Activated naive CD4-positive, alpha-beta T cell treated with anti-CD3 and anti-CD28 coated beads for 36 hours (primary cell): Measurements from ENCODE around the gene ADCY1. TPM values are rescaled to one million over a fixed set of nuclear protein-coding genes. Genes with fewer than 3 reads are reported as not detected.

Experiments used
- CTCF ChIA-PET: fragments of 350-600 bp; sonication (Branson Sonifier 250); formaldehyde crosslinking; loops from one replicate; lab custom pipeline; 2021; ENCODE audit warnings: antibody characterized with exemption; lab: Charles Lee
- DNase-seq: peaks from one replicate; pipeline ENCODE4 v3.0.0-alpha.2; 2020
- H3K27ac Mint-ChIP-seq: one replicate; pipeline ENCODE4 v1.8.0; 2021; ENCODE audit warnings: mild to moderate bottlenecking, mixed read lengths
- H3K27me3 Mint-ChIP-seq: one replicate; pipeline ENCODE4 v1.8.0; 2021; ENCODE audit warnings: low read depth, mixed read lengths
- H3K36me3 Mint-ChIP-seq: one replicate; pipeline ENCODE4 v1.8.0; 2021; ENCODE audit warnings: low read depth, mixed read lengths
- H3K4me1 Mint-ChIP-seq: one replicate; pipeline ENCODE4 v1.8.0; 2021; ENCODE audit warnings: low read depth, mixed read lengths
- H3K4me3 Mint-ChIP-seq: one replicate; pipeline ENCODE4 v1.8.0; 2021; ENCODE audit warnings: mild to moderate bottlenecking, moderate library complexity, mixed read lengths
- H3K9me3 Mint-ChIP-seq: one replicate; pipeline ENCODE4 v1.8.0; 2021; ENCODE audit warnings: mixed read lengths
- intact Hi-C: fragments of 100-400 bp; cut with micrococcal nuclease; formaldehyde crosslinking; loops from one replicate; pipeline ENCODE4 v1.15.1; 2023
- total RNA-seq, 2 experiments: library from RNA; stranded (reverse); gene quantifications; one replicate each; pipeline ENCODE4 v1.2.3, GENCODE V29; 2021

Gene ADCY1
- total RNA-seq, 2 experiments from 2014 or later: 0.29 to 0.30 TPM

DNA sequence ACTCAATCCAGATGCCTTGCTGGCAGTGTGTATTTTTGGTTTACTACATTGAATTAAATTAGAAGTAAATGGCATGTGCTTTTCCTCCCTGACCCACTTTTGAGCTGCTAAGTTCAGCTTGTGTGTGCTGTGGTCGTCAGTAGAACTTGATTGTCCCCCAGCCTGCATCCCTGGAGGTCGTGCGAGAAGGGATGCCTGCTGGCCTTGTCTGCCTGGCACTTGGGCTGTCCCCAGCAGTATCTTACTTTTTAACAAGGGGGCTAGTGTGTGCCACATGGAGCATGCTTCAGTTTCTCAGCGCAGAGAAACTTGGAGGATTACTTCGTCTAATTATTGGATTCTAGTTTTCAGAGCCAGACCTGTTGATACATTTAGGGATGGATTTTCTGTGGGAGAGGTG, 80.2 kb downstream of the ADCY1 start:
- no peaks in the 10 kb centered on the region for H3K36me3 Mint-ChIP-seq
- H3K9me3 Mint-ChIP-seq: no peaks in the 10 kb centered on the region
- H3K27me3 Mint-ChIP-seq: peaks cover under 1% of the 10 kb centered on the region
- CTCF ChIA-PET: no interaction called here
- H3K4me1 Mint-ChIP-seq: no peaks in the 10 kb centered on the region
- intact Hi-C loops: no loop called here
- no peak for DNase-seq
- H3K27ac Mint-ChIP-seq: no peak overlapping the region
- H3K4me3 Mint-ChIP-seq: no peak overlapping the region

DNA sequence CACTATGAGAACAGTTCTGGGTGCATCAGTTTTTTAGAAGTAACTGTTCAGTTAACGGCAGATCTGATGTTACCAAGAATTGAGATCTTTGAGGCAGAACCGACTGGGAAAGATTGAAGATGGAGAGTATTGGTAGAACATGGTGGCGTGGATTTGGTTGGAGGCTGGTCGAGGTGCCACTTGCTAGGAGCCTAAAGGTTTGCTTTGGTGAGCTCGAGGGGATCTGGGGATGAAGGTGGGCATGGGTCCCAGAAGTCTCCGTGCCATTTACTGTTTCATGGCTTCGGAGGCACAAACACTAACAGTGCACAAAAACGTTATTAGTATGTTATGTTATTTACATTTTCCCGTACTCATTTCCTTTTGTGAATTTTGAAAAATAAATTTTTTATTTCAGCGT, 81.4 kb downstream of the ADCY1 start:
- Mint-ChIP-seq H3K4me1 (no peaks in the 10 kb centered on the region), H3K9me3 (no peaks in the 10 kb centered on the region), H3K27ac (no peak overlapping the region), H3K36me3 (no peaks in the 10 kb centered on the region), H3K27me3 (peaks cover 2% of the 10 kb centered on the region), H3K4me3 (no peak overlapping the region)
- intact Hi-C loops: no loop called here
- CTCF ChIA-PET: no interaction called here
- no peak for DNase-seq

DNA sequence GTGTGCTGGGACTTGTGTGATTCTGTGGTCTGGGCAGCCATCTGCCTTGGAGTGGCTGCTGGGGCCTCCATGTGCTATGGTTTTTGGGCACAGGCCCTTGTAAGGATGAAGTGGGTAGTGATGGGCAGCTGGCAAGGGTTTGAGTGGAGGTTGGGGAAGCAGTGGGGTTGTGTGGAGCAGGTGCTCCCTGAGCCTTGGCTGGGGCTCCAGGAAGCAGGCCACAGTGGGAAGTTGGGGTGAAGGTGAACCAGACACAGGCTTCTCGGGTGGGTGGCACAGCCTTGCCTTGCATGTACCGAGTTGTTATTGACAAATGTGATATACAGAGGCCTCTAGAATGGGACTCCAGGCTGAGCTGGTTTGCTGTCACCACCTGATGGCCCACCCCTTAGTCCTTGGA, 82.3 kb downstream of the ADCY1 start:
- DNase-seq: no peak
- Mint-ChIP-seq H3K4me3 (no peak overlapping the region), H3K27me3 (peaks cover 2% of the 10 kb centered on the region), H3K4me1 (no peaks in the 10 kb centered on the region), H3K9me3 (no peaks in the 10 kb centered on the region), H3K36me3 (no peaks in the 10 kb centered on the region), H3K27ac (no peak overlapping the region)
- intact Hi-C loops: no loop called here
- CTCF ChIA-PET: no interaction called here

- no peak for DNase-seq
- Mint-ChIP-seq H3K9me3 (no peaks in the 10 kb centered on the region), H3K27me3 (peaks cover 2% of the 10 kb centered on the region), H3K36me3 (no peaks in the 10 kb centered on the region), H3K4me1 (no peaks in the 10 kb centered on the region), H3K4me3 (no peak overlapping the region), H3K27ac (no peak overlapping the region)
- CTCF ChIA-PET: no interaction called here
- intact Hi-C loops: no loop called here
Measured at GRCh38 chr7:45657136-45657889, 83.1 kb downstream of the ADCY1 start.

DNA sequence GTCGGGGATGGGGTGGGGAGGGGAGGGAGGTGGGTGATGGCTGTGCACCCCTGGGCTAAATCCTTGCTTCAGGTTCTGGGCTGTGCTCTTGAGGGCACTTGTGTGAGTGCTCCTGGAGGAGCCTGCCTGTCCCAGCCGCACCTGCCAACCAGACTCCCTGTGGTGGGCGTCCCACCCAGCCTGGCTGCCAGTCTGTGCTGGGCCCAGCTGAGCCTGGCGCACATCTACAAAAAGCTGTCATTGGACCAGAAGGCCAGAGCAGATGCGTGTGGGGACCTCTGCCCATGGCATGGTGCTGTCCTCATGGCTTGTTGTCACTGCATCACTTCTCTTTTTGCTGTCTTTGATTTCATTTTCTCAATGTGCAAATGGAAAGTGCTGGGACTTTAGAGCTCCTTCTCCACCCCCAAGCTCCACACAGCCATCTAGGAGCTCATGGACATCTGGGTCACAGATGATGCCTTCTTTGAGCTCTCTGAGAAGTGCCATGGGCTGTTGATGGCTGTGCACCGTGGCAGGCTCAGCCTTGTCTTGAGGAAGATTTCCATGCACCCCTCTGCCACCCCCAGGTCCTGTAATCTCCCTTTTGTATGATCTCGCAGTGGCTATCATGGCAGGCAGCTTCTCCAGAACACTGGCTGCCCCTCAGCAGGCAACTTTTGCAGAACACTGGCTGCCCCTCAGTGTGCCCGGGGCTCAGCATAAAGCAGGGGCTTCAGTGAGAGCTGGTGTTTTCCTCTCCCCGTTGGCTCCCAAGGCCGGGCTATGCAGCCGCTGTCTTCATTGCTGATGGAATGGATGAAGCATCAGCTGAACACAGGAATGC, 83.9 kb downstream of the ADCY1 start:
- Mint-ChIP-seq H3K4me3 (no peak overlapping the region), H3K4me1 (no peaks in the 10 kb centered on the region), H3K27me3 (peaks cover 2% of the 10 kb centered on the region), H3K36me3 (no peaks in the 10 kb centered on the region), H3K9me3 (no peaks in the 10 kb centered on the region), H3K27ac (no peak overlapping the region)
- intact Hi-C loops: no loop called here
- DNase-seq: no peak
- CTCF ChIA-PET: no interaction called here

GRCh38 chr7:45658716-45659495, 84.7 kb downstream of the ADCY1 start:
- Mint-ChIP-seq H3K4me1 (no peaks in the 10 kb centered on the region), H3K27me3 (peaks cover 2% of the 10 kb centered on the region), H3K9me3 (no peaks in the 10 kb centered on the region), H3K27ac (no peak overlapping the region), H3K36me3 (no peaks in the 10 kb centered on the region), H3K4me3 (no peak overlapping the region)
- intact Hi-C loops: no loop called here
- CTCF ChIA-PET: no interaction called here
- DNase-seq: no peak

DNA sequence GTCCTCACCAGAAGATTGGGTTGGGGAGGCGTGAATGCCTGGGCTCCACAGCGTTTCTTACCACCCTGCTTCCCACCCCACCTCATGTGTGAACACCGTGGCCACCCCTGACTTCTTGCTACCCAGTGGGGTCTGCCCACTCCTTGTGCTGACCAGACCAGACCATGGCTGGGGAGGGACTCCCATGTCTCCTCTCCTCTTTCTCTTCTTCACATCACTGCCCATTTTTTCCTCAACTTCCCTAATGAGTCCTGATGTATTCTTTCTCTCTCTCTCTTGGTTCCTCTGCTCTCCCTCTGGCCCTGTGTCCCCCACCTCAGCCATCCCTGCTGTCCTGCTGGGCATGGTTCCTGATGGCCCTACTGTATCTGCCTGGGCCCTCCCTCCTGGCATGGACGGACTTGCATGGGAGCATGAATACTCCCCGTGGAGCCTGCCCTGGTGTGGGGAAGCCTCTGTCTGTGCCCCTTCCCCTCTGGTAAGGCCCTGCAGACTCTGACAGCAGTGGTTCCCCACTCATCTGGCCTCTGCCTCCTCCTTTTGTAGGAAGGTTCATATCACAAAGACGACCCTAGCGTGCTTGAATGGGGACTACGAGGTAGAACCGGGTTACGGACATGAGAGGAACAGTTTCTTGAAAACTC, 85.5 kb downstream of the ADCY1 start:
- Mint-ChIP-seq H3K36me3 (no peaks in the 10 kb centered on the region), H3K4me3 (no peak overlapping the region), H3K27me3 (peaks cover 2% of the 10 kb centered on the region), H3K4me1 (no peaks in the 10 kb centered on the region), H3K27ac (no peak overlapping the region), H3K9me3 (no peaks in the 10 kb centered on the region)
- CTCF ChIA-PET: no interaction called here
- no peak for DNase-seq
- intact Hi-C loops: no loop called here

DNA sequence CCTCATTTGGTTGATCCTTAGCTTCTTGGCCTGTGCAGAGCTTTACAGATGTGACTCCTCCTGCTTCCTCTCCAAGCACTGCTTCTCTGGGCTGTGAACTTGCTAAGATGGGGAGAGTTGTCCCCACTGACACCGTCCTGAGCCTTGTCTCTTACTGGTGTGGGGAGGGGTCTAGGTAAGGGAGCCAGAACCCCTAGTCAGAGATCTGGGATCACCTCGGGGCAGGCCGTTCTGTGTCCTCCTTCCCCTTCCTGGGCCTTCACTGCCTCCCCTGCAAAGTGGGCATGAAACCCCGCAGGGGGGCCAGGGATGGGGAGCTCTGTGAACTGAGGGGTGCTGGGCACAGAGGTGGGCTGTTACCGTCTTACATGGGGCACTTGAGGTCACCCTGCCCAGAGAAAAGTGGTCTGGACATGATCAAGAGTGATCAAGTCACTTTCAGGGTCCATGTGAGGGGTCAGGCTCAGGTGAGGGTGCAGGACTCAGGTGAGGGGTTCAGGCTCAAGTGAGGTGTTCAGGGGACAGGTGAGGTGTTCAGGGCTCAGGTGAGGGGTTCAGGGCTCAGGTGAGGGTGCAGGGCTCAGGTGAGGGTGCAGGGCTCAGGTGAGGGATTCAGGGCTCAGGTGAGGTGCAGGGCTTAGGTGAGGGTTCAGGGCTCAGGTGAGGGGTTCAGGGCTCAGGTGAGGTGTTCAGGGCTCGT, 86.2 kb downstream of the ADCY1 start:
- CTCF ChIA-PET: no interaction called here
- intact Hi-C loops: no loop called here
- DNase-seq: no peak
- peaks cover 2% of the 10 kb centered on the region for H3K27me3 Mint-ChIP-seq
- no peak overlapping the region for H3K4me3 Mint-ChIP-seq
- no peaks in the 10 kb centered on the region for H3K36me3 Mint-ChIP-seq
- H3K4me1 Mint-ChIP-seq: no peaks in the 10 kb centered on the region
- no peaks in the 10 kb centered on the region for H3K9me3 Mint-ChIP-seq
- no peak overlapping the region for H3K27ac Mint-ChIP-seq

DNA sequence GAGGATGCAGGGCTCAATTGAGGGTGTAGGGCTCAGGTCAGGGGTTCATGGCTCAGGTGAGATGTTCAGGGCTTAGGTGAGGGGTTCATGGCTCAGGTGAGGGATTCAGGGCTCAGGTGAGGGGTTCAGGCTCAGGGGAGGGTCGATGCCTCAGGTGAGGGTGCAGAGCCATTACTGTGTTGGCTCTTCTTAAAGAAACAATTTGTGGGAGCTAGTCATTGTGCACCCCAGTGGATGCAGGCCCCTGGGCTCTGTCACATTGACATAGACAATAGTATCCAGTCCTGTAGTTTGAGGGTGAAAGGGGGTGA, 86.7 kb downstream of the ADCY1 start:
- H3K27ac Mint-ChIP-seq: no peak overlapping the region
- H3K9me3 Mint-ChIP-seq: no peaks in the 10 kb centered on the region

DNA sequence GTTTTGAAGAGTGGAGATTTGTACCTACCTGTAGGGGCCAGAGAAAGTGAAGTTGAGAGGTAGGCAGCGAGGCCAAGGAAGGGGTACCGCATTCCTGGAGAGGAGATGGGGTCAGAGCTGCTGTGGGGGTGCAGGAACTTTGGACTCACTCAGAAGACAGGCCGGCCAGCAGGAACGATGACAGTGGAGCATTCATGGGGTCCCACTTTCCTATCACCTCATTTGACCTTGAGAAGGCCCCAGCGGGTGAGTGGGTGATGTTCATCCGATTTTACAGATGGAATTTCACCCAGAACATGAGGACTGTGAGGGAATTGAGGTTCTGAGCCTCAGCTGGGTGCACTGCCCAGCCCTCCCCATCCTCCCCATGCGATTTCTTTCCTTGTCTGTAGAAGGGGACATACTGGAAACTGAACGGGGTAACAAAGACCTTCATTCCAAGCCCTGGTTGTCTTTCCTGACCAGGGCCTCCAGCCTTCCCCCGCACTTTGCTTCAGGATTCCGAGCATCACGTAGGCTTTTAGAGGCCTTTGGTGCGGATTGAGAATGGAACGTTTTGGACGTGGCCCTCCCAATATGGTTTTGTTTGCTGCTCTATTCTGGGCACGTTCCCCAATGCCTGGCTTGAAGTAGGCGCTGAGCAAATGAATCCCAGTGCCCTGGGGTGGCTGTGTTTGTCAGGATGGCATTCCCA, 87.3 kb downstream of the ADCY1 start:
- no peaks in the 10 kb centered on the region for H3K4me1 Mint-ChIP-seq
- H3K27me3 Mint-ChIP-seq: peaks cover 2% of the 10 kb centered on the region
- H3K9me3 Mint-ChIP-seq: no peaks in the 10 kb centered on the region
- CTCF ChIA-PET: no interaction called here
- H3K27ac Mint-ChIP-seq: no peak overlapping the region
- intact Hi-C loops: no loop called here
- no peak for DNase-seq
- H3K4me3 Mint-ChIP-seq: no peak overlapping the region
- H3K36me3 Mint-ChIP-seq: no peaks in the 10 kb centered on the region

More for the DNA sequence above, 86.7 kb downstream of the ADCY1 start:
- Mint-ChIP-seq H3K4me3 (no peak overlapping the region), H3K27me3 (peaks cover 2% of the 10 kb centered on the region), H3K4me1 (no peaks in the 10 kb centered on the region), H3K36me3 (no peaks in the 10 kb centered on the region)
- intact Hi-C loops: no loop called here
- CTCF ChIA-PET: no interaction called here
- no peak for DNase-seq

- DNase-seq: no peak
- peaks cover 2% of the 10 kb centered on the region for H3K27me3 Mint-ChIP-seq
- intact Hi-C loops: no loop called here
- H3K4me1 Mint-ChIP-seq: no peaks in the 10 kb centered on the region
- CTCF ChIA-PET: no interaction called here
- no peaks in the 10 kb centered on the region for H3K9me3 Mint-ChIP-seq
- H3K4me3 Mint-ChIP-seq: no peak overlapping the region
- H3K27ac Mint-ChIP-seq: no peak overlapping the region
- no peaks in the 10 kb centered on the region for H3K36me3 Mint-ChIP-seq
Measured at GRCh38 chr7:45662018-45662417, 87.8 kb downstream of the ADCY1 start.
